ENCODE measurements around the gene RETREG3. TPM values are rescaled to one million over a fixed set of nuclear protein-coding genes. Genes with fewer than 3 reads are reported as not detected.
"Not testable (repeated sequence)": the region's sequence is repeated elsewhere in the genome, so short reads cannot be mapped to it uniquely, and the experiment has no call there.

The RETREG3 gene
- polyA plus RNA-seq, 10 donors: 26.0 to 36.0 (median 32.1) TPM

DNA sequence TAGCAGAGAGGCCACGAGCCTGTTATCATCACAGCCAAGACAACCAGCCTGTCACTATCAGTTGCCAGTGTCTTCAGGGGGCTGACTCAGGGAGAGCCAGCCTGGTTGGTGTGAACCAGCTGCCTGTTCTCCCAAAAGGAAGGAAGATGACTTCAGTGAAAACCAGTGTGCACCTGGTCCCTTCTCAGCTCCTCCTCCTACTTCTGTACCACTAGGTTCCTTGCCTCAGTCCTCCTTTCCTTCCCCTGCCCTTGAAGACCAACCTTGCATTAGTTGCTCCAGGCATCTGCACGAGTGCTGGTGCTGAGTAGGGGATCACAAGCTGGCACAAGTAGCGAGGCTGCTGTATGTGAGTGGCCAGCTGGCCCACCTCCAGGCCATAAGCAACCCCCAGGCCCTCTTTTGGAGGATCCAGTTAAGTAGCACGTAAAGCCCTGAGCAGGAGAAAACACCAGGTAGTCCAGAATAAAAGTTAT lies 8.8 kb upstream of the RETREG3 start:
- peak in 2 of 3 donors; percentile 7 to 9 for DNase-seq

DNA sequence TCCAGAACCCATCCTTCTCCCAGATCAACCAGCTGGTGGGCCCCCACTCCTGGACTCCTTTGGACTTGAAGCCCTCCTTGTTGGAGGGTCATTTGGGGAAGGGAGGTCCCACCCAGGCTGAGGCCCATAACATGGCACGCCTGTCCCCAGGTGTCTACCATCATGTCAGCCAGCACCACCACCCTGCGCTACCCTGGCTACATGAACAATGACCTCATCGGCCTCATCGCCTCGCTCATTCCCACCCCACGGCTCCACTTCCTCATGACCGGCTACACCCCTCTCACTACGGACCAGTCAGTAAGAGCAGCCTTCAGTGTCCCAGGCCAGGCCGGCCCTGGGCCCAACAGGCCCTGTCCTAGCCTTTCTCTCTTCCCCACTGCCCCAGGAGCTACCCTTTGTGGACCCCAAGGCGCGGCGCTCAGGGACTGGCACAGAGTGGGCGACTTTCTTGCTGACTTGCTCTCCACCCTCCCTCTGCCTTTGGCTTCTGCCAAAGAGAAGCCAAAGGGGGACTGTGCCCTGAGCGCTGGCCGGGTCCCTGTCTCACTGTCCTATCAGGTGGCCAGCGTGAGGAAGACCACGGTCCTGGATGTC lies 4.6 kb upstream of the RETREG3 start:
- no peak for DNase-seq

DNA sequence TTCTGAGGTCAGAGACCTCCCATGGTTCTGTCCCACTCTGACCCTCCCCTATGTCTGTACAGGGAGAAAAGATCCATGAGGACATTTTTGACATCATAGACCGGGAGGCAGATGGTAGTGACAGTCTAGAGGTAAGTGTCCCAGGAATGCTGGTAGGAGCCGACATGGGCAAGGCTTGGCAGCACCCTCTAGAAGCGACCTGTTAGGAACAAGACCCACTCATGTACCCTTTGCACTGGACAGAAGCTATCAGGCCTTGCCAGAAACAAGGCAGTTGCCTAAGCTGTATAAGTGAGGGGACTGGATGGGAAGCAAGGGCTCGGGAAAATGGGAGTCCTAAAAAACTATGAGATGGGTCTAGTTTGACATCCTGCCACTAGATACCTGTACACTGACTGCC lies 2.8 kb upstream of the RETREG3 start:
- no peak for DNase-seq

DNA sequence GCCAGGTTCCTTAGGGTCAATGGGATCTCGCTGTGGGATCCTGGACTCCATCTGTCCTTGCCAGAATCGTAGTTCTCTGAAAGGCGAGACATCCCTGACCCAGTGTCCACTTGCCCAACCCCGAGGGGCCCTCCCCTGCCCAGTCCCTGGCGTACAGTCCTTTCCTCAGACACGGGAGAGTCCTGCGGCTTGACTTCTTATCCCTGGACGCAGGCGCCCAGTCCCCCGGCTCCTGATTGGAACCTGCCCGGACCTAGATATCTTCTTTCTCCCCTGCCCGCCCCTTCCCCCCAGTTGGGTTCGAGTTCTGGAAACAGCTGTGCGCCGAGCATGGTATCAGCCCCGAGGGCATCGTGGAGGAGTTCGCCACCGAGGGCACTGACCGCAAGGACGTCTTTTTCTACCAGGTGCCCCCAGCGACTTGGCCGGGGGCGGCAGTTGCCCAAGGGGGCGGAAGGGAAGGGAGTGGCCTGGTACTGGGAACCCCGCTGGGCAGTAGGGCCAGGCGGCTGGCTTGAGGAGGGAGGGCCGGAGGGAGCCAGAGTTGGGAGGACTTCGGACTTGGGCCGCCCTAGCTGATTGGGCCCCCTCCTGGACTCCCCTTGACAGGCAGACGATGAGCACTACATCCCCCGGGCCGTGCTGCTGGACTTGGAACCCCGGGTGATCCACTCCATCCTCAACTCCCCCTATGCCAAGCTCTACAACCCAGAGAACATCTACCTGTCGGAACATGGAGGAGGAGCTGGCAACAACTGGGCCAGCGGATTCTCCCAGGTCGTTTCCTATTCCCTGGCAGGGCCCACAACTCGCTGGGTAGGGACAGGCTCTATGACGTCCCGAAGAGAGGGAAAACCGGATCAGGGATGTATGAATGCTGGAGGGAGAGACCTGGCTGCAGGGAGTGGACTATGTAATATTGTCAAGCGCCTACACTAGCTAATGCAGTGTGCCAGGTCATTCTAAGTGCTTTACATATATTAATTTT lies 934 bp upstream of the RETREG3 start:
- not testable (repeated sequence) for DNase-seq

DNA sequence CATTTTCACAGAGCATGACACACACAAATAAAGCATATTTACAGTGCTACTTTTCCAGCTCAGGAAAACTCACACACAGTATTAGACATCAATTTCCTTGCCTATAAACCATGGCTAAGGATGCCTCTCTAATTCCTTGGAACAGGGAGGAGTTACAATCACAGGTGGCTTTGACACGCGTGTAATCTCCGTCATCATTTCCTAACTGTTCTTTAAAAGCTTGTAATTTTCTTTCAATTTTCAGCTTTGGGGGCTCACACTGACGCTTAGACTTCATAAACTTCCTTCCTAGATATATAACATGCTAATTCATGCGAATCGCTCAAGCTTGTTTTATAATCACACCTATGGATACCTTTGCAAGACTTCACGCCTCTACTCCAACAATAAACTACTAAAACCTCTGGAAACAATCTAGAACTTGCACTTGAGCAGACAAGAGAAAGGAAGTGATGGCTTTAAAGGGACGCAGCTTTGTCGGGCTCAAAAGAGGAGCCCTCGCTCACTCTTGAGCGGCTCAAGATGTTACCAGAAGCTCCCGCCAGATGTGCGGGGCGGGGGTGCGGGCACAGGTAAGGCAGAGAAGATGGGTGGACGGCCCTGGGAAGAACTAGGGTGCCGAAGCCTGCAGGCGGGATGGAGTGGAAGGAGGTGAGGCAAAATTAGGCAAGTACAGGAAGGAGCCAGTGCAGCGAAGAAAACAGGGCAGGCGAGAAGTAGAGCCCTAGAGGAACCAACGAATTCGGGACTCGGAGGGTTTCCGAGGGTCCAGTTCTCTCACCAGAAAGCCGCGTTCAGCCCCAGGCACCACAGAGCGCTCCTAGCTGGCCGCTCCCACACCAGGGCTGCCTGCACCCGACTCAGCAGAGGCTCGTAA lies 631 bp downstream of the RETREG3 start:
- DNase-seq: peak in 2 of 3 donors; percentile 3 to 17

DNA sequence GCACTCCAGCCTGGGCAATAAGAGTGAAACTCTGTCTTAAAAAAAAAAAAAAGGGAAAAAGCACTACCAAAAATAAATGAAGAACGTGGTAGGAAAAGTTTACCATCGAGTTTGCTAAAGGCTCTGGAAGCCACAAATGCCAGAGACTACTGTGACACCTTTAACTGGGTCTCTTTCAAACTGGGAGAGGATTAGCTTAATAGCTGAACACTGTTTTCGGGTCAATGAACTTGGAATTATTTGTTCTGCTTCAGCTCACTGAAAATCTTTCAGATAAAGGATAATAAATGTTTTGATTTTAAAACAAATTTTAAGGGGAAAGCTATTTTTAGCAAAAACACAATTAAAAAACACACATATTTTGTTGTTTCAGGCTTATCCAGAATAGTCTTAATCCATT lies 1.4 kb downstream of the RETREG3 start:
- no peak for DNase-seq

DNA sequence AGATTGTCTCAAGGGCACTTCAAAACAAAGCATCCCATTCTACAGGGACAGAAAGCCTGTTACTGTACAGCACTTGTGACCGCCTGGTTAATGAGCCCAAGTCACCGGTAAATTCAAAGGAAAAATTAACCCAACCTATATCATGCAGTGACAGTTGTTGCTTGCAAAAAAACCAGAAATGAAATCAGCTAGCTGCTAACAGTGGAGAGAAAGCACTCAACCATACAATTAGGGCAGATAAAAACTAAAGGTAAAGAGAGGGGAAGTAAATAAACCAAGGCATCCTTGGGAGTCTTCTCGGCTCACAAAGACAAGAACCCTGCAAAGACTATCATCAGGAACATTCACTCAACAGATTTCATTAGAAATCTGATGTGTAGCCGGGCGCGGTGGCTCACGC lies 5.9 kb downstream of the RETREG3 start:
- DNase-seq: no peak

DNA sequence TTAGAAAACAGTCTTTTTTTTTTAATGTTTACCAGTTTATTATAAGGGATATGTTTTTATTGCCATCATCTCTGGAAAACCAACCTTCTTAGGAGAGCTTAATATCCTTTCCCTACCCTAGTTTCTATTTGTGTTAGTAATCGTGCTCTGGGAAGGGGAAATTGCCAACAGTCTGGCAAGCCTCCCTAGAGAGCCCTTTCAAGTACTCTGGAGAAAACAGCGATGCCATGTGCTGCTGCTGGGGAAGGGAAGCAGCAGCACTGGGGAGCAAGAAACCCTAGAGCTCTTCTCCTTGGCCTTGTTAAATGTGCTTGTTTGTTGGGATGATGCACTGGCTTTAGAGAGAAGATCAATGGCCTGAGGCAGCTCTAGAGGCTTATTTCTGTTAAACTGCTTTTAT lies 10.3 kb downstream of the RETREG3 start:
- no peak for DNase-seq

DNA sequence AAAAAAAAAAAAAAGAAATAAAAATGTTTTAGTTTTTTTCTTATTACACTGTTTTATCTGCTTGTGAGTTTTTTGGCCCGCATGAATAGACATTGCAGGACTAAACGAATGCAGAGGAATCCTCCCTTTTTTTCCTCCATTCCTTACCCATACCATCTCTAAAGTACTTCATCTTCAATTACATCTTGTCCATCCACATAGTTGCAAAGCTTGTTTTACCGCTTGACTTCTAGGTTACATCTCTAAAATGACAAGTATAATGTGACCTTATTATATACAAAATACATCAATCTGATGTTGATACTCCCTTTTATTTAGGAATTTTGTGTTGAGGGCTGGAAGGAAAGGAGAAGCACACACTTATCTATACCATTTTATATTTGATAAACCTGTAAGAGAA lies 12.8 kb downstream of the RETREG3 start:
- DNase-seq: no peak

DNA sequence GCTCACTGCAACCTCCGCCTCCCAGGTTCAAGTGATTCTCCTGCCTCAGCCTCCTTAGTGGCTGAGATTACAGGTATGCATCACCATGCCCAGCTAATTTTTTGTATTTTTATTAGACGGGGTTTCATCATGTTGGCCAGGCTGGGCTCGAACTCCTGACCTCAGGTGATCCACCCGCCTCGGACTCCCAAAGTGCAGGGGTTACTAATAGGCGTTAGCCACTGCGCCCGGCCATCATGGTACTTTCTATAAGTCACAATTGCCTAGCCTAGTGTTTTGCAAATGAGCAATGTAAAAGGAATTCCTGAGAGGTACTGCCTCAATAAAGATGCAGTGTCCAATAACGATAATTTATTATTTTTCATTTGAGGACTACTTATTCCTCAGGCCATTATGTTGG lies 17.8 kb downstream of the RETREG3 start:
- no peak for DNase-seq

DNA sequence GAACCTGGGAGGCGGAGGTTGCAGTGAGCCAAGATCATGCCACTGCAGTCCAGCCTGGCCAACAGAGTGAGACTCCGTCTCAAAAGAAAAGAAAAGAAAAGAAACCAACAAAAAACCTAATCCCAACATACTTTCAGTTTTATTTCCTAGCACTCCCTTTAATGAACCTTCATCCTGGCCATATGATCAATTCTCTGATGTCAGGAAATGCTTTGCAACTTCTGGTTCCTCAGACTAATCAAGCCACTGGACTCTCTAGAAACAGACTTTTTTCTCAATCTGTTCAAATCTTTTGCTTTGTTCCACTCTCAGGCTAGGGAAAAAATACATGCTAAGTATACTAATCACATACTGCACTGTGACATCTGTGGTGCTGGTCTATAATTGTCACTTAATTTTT lies 18.3 kb downstream of the RETREG3 start:
- no peak for DNase-seq

DNA sequence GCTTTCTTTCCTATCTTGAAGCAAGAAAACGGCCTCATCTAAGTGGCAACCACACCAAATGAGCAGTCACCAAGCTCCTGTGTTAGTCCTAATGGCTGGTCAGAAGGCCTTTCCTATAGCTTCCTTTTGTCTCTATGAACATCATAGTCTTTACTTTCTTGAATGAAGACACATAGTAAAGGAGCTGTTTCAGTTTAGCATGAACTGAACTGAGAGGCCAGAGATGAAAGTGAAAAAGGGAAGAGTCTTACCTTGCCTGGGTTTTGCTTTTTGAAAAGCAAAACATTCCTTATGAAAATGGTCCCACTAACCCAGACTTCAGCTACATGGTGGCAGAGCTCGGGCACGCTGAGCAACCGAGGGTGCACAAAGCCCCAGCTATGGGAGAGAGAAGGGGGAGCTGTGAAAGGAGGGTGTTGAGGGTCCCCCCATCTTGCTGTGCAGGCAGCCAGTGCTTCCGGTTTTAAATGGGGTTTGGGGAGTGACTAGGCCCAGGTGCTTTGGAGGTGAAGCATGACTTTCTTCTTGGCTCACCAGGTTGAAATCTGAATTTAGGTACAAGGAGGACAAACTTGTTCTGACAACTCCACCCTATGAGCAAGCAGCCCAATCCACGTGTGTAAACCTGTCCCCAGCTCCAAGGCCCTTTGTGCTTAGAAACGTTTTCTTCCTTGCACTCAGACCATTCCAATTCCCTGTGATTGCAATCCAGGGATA lies 22.5 kb downstream of the RETREG3 start:
- DNase-seq: no peak

DNA sequence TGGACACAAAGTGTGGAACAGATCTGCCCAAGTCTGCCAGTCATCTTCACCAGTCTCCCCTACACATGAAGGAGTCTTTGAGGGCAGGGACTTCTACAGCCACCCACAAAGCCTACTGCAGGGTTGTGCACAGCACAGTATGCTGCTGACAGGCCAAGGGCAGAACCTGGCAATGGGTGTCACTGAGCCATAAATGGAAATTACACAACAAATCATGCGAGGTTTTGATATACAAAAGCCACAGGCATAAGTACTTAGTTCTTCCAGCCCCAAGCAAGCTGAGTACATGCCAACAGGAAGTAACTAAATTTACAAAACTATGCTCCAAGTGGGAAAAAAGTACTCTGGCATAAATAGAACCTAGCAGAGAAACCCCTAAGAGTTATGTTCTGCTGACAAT lies 23.8 kb downstream of the RETREG3 start:
- DNase-seq: no peak

DNA sequence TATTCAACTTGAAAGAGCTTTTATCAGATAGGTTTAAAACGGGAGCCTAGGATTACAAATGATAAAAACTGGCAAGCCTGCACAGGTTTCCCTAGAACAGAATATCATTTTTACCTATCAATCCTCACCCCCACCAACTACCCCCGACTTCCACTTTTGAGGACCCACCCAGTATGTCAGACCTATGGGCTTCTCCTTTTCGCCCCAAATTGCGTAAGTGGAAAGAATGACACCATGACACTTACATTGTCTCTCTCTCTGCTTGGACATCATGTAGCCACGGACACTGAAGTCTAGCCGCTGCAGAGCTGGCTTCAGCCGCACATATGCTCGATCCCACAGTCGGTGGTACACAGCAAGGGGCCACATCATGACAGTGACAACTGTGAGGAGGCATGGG lies 24.3 kb downstream of the RETREG3 start:
- DNase-seq: no peak

DNA sequence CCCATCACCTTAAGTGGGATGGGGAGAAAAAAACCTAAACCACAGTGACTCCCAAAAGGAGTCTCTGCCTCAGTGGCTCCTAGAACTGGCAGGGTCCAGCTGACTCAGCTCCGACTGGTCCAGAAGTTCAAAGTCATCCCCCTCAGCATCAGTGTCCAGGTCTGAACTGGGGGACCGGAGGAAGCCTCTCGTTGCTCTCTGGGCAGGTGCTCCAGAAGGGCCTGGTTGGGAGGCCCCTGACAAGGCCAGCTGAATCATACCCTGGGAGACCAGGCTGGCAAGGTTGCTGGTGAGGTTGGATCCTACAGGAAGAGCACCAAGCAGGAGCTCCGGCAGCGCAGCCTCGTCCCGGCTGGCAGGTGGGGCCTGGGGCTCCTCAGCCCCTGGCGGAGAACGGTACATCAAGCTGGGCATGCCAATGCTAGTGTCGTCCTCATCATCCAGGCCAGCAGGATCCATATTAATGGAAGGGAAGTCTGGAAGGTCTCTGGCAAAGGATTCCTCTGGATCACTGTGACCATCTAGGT lies 27.4 kb downstream of the RETREG3 start:
- DNase-seq: no peak

DNA sequence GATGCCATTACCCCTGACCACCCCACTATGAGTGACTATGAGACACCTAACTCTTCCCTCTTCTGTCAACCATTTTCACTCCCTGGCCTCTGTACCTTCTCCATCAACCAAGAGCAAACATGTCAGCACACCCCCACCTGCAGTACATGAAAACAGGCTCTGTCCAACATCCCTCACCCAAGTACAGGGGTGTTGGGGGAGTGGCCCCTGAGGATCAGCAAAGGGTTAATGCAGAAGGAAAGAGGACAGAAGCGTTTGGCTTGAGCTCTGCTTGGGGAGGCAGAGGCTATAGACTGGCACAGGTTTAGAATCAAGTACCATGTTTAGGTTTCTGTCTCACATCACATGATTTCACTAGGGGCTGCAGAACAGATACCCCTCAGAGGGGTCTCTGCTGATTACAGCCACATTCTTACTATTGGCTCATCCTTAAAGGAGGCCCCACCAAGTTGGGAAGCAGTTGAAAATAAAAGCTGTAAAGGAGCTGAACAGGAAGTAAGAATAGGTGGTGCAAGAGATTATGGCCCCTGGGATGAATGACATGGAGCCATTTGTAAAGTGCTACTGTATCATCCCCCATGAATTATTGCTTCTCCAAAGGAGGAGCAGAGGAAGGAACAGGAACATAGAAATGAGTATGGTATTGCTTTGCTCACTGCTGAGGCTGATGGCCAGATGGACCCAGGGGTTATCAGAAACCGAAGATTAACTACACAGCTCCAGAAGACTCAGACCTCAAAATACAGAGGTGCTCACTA lies 29.2 kb downstream of the RETREG3 start:
- DNase-seq: no peak

DNA sequence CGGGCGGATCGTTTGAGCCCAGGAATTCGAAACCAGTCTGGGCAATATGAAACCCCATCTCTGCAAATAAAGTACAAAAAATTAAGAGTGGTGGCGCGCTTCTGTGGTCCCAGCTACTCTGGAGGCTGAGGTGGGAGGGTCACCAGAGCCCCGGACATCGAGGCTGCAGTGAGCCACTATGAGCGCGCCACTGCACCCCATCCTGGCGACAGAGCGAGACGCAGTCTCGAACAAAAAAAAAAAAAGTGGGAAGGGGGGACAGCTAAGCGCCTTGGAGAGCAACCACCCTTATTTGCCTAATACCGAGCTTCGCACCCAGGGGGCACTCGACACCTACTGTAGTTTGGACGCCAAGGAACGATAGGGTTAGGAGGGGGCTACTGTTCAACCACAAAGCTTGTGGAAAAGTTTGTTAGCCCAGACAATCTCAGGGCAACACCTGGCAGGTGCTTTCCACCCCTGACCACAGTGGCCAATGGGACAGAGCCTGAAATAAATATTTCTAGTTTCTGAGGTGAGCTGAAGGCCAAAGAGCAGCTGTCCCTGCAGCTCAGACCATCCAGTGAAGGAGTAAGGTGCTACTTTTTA lies 30.8 kb downstream of the RETREG3 start:
- DNase-seq: peak; percentile 68 to 85 (median 74)

DNA sequence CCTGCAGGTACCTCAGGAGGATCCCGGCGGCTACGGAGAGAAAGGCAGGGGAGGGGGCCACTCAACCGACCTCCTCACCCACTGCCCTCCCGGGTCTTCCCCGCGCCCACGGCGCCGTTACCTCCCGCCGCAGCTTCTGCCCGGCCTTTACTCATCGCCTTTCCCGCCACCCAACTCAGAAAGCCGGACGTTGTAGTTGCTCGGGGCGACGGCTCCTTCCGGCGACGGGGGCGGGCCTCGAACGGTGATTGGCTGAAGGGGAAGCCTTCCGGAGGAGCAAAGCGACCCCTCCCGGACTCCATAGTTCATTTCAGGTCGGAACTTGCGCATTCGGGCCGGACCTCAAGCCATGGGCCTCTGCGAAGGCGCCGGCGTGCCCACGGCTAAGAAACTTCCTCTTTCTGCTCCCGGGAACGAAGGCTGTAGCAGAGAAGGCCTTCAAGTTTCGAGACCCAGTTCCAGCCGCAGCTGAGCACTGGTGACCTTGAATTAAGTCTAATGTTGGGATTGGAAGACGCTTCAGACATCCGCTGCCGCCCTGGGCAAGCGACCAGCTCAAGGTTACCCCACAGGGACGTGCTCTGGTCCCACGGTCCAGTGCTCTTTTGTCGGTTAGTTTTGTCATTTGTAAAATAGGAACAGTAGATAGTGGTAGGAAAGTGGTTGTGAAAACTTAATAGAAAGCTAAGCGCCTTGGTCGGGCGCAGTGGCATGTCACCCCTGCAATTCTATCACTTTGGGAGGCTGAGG lies 31.5 kb downstream of the RETREG3 start, which contains the start of gene PSMC3IP:
PSMC3IP (minus strand) TSS at position 198 of the 750 bp plus-strand sequence; CDS start at position 155, 43 bp downstream.
- DNase-seq: peak; percentile 93 to 97 (median 95)

DNA sequence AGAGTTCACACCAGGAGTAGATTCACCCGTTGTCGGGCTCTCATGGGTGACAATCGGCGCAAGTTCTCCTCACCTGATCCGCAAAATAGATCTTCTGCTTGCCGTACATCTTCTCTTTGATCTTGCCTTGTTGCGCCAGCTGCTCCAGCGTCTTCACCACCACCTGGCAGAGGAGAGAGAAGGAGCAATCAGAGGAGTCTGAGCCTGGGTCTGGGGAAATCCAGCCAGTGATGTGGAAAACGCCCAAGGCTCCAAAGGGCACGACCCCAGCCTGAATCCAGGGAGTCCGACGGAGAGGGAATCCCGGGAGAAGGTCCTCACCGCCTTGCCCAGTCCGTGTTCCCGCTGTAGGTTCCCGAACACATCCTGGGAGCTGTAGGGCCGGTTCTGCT lies 32.0 kb downstream of the RETREG3 start:
- no peak for DNase-seq
